PC-3 (cell line): ENCODE results near the gene PRRG4. TPM values are rescaled to one million over a fixed set of nuclear protein-coding genes. Genes with fewer than 3 reads are reported as not detected.

Source experiments
- ATAC-seq: fragments of 200-7000 bp; cut with Tn5 transposase; 2 replicates; pipeline ENCODE4 v1.9.1; 2020; ENCODE audit warnings: mild to moderate bottlenecking, moderate library complexity
- BruUV-seq: library from RNA; stranded (reverse); fragments of 400-500 nt; replicated peaks from 2 replicates; lab custom pipeline; 2021; lab: Mats Ljungman, UMichigan
- CTCF ChIA-PET: fragments of 300-600 bp; sonication (Branson Sonifier 250); formaldehyde crosslinking; loops from one replicate; lab custom pipeline; 2022; ENCODE audit warnings: antibody characterized with exemption; lab: Charles Lee
- POLR2A ChIA-PET: fragments of 300-600 bp; sonication (Branson Sonifier 250); formaldehyde crosslinking; loops from one replicate; lab custom pipeline; 2022; ENCODE audit warnings: antibody characterized with exemption; ENCODE audit not compliant: unreplicated experiment; lab: Charles Lee
- DNase-seq: peaks from one replicate; pipeline ENCODE4 v3.0.0-alpha.2; 2015
- H2AFZ ChIP-seq: fragments of 300-600 bp; sonication (generic); 2 replicates; pipeline ENCODE4 v1.6.0; 2016; ENCODE audit warnings: antibody characterized with exemption, low read length
- H3F3A ChIP-seq: fragments of 300-600 bp; sonication (generic); one replicate; pipeline ENCODE4 v1.6.0; 2017; ENCODE audit warnings: antibody characterized with exemption, low read length, control low read depth, mild to moderate bottlenecking; ENCODE audit not compliant: unreplicated experiment
- H3K27ac ChIP-seq: fragments of 300-600 bp; sonication (generic); 2 replicates; pipeline ENCODE4 v1.5.1; 2016; ENCODE audit warnings: mild to moderate bottlenecking, low read length
- H3K27me3 ChIP-seq: fragments of 300-600 bp; sonication (generic); 2 replicates; pipeline ENCODE4 v1.6.1; 2016; ENCODE audit warnings: low read length, mixed read lengths
- H3K36me3 ChIP-seq: fragments of 300-600 bp; sonication (generic); 2 replicates; pipeline ENCODE4 v1.6.1; 2016; ENCODE audit warnings: low read depth, mixed run types, low read length, mixed read lengths
- H3K4me1 ChIP-seq: fragments of 300-600 bp; sonication (generic); 2 replicates; pipeline ENCODE4 v1.5.1; 2016; ENCODE audit warnings: low read length; ENCODE audit not compliant: insufficient read depth
- H3K4me2 ChIP-seq: fragments of 300-600 bp; sonication (generic); 2 replicates; pipeline ENCODE4 v1.6.0; 2016; ENCODE audit warnings: low read length
- H3K4me3 ChIP-seq: fragments of 300-600 bp; sonication (generic); 2 replicates; pipeline ENCODE4 v1.5.1; 2016; ENCODE audit warnings: mild to moderate bottlenecking, low read length, mixed read lengths
- H3K79me2 ChIP-seq: fragments of 300-600 bp; sonication (generic); 2 replicates; pipeline ENCODE4 v1.6.1; 2017; ENCODE audit warnings: low read length, mixed read lengths
- H3K9ac ChIP-seq: fragments of 300-600 bp; sonication (generic); 2 replicates; pipeline ENCODE4 v1.6.0; 2016; ENCODE audit warnings: mild to moderate bottlenecking, low read length
- H3K9me2 ChIP-seq: fragments of 300-600 bp; sonication (generic); replicated peaks from 2 replicates; pipeline ENCODE4 v1.6.1; 2016; ENCODE audit warnings: mixed run types, low read length, mixed read lengths
- H3K9me3 ChIP-seq: fragments of 300-600 bp; sonication (generic); 2 replicates; pipeline ENCODE4 v1.6.1; 2016; ENCODE audit warnings: low read length, mixed read lengths
- H4K20me1 ChIP-seq: fragments of 300-600 bp; sonication (generic); 2 replicates; pipeline ENCODE4 v1.6.1; 2016; ENCODE audit warnings: low read length, mixed read lengths
- EZH2 ChIP-seq: fragments of 300-600 bp; sonication (generic); IDR thresholded peaks from one replicate; pipeline ENCODE4 v1.6.1; 2017; ENCODE audit warnings: antibody characterized with exemption, mild to moderate bottlenecking, low read length; ENCODE audit not compliant: unreplicated experiment
- EZH2phosphoT487 ChIP-seq: fragments of 300-600 bp; sonication (generic); IDR thresholded peaks from 2 replicates; pipeline ENCODE4 v1.6.1; 2018; ENCODE audit warnings: mild to moderate bottlenecking, antibody characterized with exemption, low read length, borderline replicate concordance
- intact Hi-C: fragments of 100-400 bp; cut with micrococcal nuclease; formaldehyde crosslinking; loops from 2 replicates; pipeline ENCODE4 v1.9.0; 2023
- total RNA-seq: library from RNA; depleted of rRNA; stranded (reverse); fragments of >200 nt; gene quantifications from 2 replicates; pipeline ENCODE4 v1.2.3, GENCODE V29; 2014
- TF ChIP-seq, protein P1 (sequence below): fragments of 300-600 bp; sonication (generic); conservative IDR thresholded peaks from 2 replicates; pipeline ENCODE4 v1.5.1; 2017; ENCODE audit warnings: antibody characterized with exemption, low read depth, mild to moderate bottlenecking, low read length

The PRRG4 gene
- total RNA-seq, 1 experiment from 2014 or later: 17.9 TPM

DNA sequence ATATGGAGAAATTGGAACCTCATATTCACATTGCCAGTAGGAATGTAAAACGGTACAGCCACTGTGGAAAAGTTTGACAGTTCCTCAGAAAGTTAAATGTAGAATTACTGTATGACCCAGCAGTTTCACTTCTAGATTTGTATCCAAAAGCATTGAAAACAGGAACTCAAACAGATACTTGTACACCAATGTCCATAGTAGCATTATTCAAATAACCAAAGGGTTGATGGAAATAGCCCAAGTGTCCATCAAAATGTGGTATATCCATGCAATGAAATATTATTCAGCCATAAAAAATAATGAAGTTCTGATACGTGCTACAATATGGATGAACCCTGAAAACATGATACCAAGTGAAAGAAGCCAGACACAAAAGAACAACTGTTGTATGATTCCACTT lies 17.8 kb downstream of the PRRG4 start:
- ChIA-PET CTCF (no interaction called here), POLR2A (no interaction called here)
- H3K9me2 ChIP-seq: no peaks in the 10 kb centered on the region
- no peak overlapping the region for H3K9ac ChIP-seq
- no peaks in the 10 kb centered on the region for H3K79me2 ChIP-seq
- BruUV-seq: no TSS peak
- no peak overlapping the region for H2AFZ ChIP-seq
- H3K4me2 ChIP-seq: no peak overlapping the region
- intact Hi-C loops: no loop called here
- peaks cover 9% of the 10 kb centered on the region; the same call in 1 of the 2 replicates for H3K4me1 ChIP-seq
- H3K4me3 ChIP-seq: no peak overlapping the region
- ATAC-seq: no peak
- no peak overlapping the region for H3K27ac ChIP-seq
- TF ChIP-seq, protein P1, sequence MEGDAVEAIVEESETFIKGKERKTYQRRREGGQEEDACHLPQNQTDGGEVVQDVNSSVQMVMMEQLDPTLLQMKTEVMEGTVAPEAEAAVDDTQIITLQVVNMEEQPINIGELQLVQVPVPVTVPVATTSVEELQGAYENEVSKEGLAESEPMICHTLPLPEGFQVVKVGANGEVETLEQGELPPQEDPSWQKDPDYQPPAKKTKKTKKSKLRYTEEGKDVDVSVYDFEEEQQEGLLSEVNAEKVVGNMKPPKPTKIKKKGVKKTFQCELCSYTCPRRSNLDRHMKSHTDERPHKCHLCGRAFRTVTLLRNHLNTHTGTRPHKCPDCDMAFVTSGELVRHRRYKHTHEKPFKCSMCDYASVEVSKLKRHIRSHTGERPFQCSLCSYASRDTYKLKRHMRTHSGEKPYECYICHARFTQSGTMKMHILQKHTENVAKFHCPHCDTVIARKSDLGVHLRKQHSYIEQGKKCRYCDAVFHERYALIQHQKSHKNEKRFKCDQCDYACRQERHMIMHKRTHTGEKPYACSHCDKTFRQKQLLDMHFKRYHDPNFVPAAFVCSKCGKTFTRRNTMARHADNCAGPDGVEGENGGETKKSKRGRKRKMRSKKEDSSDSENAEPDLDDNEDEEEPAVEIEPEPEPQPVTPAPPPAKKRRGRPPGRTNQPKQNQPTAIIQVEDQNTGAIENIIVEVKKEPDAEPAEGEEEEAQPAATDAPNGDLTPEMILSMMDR: no peak
- TF ChIP-seq EZH2: no peak
- no peak for TF ChIP-seq EZH2phosphoT487
- H3K36me3 ChIP-seq: peaks cover 7% of the 10 kb centered on the region; the same call in 1 of the 2 replicates
- H4K20me1 ChIP-seq: no peaks in the 10 kb centered on the region
- no peak for DNase-seq
- no peaks in the 10 kb centered on the region for H3K9me3 ChIP-seq
- no peaks in the 10 kb centered on the region for H3K27me3 ChIP-seq
- H3F3A ChIP-seq: no peaks in the 10 kb centered on the region

DNA sequence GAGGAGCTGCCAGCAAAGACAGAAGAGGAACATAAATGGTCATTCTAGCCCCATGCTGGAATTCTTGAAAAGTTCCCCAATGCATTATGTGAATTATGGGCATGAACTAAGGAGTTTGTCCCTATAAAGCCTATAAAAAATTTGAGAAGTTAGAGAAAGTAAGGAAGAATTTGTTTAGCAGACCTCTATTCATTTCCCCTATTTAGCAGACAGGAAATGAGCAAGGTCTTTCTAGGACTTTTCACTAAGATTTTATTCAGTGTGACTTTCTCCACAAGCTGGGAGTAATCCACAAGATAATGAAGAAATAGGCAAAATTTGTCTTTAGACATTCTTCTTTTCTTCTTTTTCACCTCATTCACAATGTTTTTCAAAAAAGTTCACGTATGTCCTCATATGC lies 20.0 kb downstream of the PRRG4 start:
- no peak overlapping the region for H3K9ac ChIP-seq
- ChIA-PET CTCF (no interaction called here), POLR2A (no interaction called here)
- no peak for ATAC-seq
- H3K9me3 ChIP-seq: no peaks in the 10 kb centered on the region
- no peaks in the 10 kb centered on the region for H3K9me2 ChIP-seq
- H3K4me3 ChIP-seq: no peak overlapping the region
- H4K20me1 ChIP-seq: no peaks in the 10 kb centered on the region
- H3K27me3 ChIP-seq: no peaks in the 10 kb centered on the region
- H3K79me2 ChIP-seq: no peaks in the 10 kb centered on the region
- DNase-seq: no peak
- H3K27ac ChIP-seq: no peak overlapping the region
- no peak overlapping the region for H2AFZ ChIP-seq
- no peak for TF ChIP-seq EZH2
- TF ChIP-seq, protein P1: no peak
- TF ChIP-seq EZH2phosphoT487: no peak
- no TSS peak for BruUV-seq
- H3K4me2 ChIP-seq: no peak overlapping the region
- H3F3A ChIP-seq: no peaks in the 10 kb centered on the region
- H3K4me1 ChIP-seq: peaks cover 9% of the 10 kb centered on the region; the same call in 1 of the 2 replicates
- H3K36me3 ChIP-seq: no peaks in the 10 kb centered on the region; the same call in 1 of the 2 replicates
- intact Hi-C loops: no loop called here

DNA sequence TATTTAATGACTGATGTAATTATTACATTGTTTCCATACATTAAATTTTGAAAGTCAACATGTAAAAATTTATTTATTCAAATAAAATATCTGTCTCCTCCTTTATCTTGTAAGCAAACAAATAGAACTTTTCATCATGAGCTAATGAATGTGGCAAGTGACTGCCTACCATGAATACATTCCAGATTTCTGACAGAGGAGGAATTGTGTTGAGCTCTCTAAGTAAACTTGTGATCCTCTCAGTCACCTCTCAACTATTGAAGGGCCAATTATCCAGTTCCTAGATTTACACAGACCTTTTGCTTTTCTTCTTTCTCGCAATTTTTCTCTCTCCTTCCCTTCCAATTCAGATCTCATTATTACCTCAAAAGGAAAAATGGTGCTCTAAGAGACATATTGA lies 21.5 kb downstream of the PRRG4 start:
- Histone ChIP-seq H4K20me1 (no peaks in the 10 kb centered on the region), H2AFZ (no peak overlapping the region), H3K4me2 (no peak overlapping the region), H3K4me1 (peaks cover 9% of the 10 kb centered on the region; the same call in 1 of the 2 replicates), H3K27me3 (no peaks in the 10 kb centered on the region), H3K27ac (no peak overlapping the region), H3K4me3 (no peak overlapping the region), H3K36me3 (no peaks in the 10 kb centered on the region; the same call in 1 of the 2 replicates), H3K9me3 (no peaks in the 10 kb centered on the region), H3K9ac (no peak overlapping the region), H3K9me2 (no peaks in the 10 kb centered on the region), H3K79me2 (no peaks in the 10 kb centered on the region), H3F3A (no peaks in the 10 kb centered on the region)
- ChIA-PET POLR2A (interaction anchor here (0.6 kb wide), 1 partner anchor 21 kb away, joined by 3 read pairs; no protein-coding TSS in a partner anchor), CTCF (interaction anchor here (0.6 kb wide), 1 partner anchor 539 kb away, joined by 5 read pairs; no protein-coding TSS in a partner anchor)
- no peak for TF ChIP-seq EZH2phosphoT487
- TF ChIP-seq, protein P1: no peak
- TF ChIP-seq EZH2: no peak
- DNase-seq (no peak), ATAC-seq (peak; percentile 65)
- BruUV-seq: no TSS peak
- intact Hi-C loops: no loop called here
